GM18870 (cell line): Measurements from ENCODE around the gene NINJ2.
"Not testable (repeated sequence)": the region's sequence is repeated elsewhere in the genome, so short reads cannot be mapped to it uniquely, and the experiment has no call there.

Source experiments
- ATAC-seq: cut with Tn5 transposase; IDR thresholded peaks from one replicate; pipeline ENCODE4 v1.9.1; 2021; ENCODE audit warnings: moderate library complexity; ENCODE audit not compliant: unreplicated experiment

The NINJ2 gene, protein sequence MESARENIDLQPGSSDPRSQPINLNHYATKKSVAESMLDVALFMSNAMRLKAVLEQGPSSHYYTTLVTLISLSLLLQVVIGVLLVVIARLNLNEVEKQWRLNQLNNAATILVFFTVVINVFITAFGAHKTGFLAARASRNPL

DNA sequence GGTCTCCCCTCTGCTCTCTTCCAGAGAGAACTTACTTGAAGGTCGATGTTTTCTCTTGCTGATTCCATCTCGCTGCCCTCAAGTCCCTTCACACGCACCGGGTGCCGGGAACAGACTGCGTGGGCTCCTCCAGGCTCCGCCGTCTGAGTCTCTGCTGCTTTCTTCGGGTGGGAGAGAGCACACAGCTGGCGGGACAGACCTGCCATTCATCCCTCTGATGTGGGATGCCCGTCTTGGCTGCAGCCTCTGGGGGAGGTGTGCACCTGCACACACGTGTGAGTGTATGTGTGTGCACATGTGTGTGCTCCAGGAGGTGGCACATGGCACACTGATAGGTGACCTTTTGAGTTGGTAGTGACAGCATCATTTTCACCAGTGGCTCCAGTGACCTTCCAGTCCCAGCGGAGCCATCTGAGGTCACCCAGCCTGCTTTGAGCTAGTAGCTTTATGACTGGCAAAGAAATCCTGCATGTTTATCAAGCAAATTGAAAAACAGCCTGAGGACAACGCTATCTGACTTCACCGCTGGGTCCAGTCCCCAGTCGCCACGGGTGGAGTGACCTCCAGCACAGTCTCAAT is at the start of gene NINJ2:
Gene NINJ2, minus strand, starts transcription at position 153 of the 579 bp plus-strand sequence. Its CDS starts 85 bp downstream, at position 68.
- ATAC-seq = no peak

DNA sequence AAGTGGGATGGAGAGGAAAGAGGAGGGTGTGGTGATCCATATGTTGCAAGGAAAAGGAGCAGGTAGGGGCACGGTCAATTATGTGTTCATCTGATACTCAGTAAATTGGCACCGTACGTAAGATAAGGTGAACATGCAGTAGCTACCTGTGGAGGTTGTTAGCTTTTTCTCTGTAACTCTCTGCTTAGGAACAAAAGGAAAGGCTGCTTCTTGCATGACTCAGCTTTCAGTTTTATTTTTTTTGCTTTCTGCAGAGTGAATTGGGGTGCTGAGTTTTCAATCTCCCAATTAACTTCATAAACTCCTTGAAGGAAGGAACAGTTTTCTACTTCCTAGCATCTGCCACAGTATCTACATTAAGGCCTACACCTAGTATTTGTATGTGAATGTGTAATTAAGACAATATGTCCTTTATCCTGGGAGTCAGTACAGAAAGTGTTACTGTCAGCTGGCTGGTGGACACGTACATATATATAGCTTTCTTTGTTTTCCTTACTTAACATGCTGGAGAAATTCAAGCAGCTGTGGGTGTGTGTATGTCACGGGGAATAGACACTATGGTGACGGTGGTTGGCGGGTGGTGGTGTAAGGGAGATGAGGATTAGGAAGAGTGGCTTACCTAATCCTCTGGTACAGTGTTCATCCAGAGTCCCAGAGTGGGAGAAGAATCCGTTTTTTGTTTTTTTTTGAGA is 49.1 kb upstream of the NINJ2 start:
- ATAC-seq = no peak

DNA sequence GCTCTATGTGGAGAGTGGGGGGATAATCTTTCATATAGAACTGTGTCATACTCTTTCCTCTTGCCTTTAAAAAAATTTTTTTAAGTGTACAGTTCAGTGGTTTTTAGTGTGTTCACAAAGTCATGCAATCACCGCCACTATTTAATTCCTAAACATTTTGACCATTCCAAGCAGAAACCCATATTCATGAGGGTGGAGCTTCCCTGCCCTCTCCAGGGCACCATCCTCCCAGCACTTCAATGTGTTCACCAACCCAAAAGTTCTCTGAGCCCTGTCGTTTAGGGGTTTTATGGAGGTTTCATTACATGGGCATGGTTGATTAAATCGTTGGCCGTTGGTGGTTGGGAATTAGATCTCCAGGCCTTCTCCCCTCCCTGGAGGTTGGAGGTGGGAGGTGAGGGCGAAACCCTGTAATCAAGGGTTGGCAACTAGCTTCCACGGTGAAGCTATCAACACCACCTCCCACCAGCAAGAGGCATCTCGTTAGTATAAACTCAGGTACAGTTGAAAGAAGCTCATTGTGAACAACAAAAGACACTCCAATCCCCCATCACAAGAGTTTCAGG is 46.3 kb upstream of the NINJ2 start:
- ATAC-seq = no peak

DNA sequence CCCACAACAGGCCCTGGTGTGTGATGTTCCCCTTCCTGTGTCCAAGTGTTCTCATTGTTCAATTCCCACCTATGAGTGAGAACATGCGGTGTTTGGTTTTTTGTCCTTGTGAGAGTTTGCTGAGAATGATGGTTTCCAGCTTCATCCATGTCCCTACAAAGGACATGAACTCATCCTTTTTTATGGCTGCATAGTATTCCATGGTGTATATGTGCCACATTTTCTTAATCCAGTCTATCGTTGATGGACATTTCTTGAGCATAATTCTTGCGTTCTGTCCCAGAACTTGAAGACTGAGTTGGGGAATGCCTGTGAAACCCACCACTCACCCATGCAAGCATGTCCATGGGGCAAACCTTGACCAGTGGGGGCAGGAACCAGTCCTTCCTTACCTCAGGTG is 44.8 kb upstream of the NINJ2 start:
- not testable (repeated sequence) for ATAC-seq

DNA sequence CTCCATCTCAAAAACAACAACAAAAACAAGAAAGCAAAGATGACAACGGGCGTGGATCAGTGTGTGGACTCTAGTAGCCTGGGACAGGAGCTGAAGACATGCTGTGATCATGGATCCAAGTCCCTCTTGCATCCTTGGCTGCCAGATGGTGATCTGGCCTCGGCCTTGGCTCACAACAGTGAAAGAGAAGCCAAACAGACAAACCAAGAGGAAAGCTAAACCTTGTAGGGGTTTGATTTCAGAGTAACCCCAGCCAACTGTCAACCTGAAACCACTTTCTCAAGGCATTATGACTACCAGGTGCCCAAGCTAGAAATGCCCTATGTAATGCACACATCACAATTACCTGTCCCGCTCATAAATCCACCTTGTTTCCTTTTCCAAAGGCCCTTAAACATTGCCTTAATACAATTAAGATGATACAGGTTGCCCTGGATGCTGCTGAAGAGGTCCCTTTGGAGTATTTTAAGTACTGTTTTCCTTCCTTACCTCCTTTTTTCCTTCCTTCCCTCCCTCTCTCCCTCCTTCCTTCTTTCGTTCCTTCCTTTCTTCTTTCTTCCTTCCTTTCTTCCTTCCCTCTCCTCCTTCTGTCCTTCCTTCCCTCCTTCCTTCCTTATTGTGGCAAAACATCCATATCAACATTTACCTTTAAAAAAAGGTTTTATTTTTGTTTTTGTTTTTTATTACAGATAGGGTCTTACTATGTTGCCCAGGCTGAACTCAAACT is 41.4 kb upstream of the NINJ2 start:
- no peak for ATAC-seq

DNA sequence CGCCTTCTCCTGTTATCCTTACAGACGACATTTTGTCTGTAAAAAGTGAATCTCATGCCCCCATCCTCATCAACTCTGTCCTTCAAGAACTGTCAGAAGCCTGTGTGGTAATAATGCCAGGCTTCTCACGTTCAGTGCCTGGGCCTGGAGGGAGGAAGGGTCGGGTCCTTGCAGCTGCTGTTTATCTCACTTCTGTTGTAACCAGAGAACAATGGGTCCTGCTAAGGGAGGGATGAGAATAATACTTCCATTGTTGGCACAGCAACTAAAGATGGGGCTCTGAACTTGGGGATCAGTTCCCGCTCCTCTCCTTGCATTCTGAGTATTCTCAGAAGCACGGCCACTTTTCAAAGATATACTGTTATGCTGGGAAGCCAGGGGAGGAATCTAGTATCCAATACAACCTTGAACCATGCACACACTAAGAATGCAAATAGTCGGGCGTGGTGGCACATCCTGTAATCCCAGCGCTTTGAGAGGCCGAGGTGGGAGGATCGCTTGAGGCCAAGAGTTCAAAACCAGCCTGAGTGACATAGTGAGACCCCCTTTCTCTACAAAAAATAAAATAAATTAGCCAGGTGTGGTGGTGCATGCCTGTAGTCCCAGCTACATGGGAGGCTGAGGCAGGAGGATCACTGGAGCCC is 38.8 kb upstream of the NINJ2 start:
- no peak for ATAC-seq

DNA sequence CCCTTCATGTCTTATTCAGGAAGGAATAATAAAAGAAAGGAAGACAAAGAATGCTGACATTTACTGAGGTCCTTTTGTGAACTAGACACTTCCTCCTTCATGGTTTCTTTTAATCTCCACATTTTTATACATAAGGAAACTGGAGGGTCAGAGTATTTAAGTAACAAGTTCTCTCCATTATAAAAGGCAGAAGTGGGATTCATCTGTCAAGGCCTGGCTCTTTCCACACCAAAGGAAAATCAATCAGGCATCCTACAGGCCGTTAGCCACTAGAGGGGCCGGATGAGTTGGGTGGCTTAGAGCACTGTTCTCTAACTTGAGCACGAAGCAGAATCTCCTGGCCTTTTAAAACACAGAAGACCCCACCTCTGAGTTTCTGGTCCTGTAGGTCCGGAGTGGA is 36.8 kb upstream of the NINJ2 start:
- ATAC-seq = no peak

DNA sequence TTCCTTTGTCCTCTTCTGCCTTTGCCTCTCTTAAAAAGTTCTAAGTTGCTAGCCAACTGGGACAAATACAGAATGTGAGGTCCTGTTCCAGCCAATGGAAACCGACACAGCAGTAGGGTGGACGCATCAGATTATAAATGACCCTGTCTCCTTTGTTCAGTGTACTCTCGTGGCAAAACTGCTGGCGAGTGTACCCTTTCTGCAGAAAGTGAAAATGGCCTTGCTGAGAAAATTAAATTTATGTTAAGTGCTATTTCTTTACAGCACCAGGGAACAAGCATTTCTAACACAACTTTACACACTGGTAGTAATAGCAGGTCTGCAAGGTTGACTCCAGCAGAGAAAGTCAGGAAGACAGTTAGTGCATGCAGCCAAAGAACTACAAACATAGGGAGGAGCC is 35.0 kb upstream of the NINJ2 start:
- ATAC-seq = not testable (repeated sequence)

DNA sequence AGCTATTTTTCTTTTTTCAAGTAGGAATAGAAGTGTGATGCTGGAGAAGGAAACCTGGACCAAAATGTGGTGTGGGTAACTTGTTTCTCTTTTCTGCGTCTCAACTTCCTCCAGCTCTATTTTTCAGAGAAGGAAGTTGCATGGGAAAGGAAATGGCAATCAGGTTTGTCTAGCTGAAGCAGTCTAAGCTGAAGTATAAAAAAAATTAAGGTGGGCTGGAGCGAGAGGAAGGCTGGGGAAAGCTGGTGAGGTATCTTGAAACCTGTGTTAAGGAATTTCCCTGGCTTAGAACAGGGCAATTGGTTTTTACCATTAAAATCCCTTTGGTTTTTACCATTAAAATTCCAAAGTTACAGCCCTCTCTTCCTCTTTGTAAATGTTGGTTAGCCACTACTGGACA is 34.2 kb upstream of the NINJ2 start:
- ATAC-seq = no peak

DNA sequence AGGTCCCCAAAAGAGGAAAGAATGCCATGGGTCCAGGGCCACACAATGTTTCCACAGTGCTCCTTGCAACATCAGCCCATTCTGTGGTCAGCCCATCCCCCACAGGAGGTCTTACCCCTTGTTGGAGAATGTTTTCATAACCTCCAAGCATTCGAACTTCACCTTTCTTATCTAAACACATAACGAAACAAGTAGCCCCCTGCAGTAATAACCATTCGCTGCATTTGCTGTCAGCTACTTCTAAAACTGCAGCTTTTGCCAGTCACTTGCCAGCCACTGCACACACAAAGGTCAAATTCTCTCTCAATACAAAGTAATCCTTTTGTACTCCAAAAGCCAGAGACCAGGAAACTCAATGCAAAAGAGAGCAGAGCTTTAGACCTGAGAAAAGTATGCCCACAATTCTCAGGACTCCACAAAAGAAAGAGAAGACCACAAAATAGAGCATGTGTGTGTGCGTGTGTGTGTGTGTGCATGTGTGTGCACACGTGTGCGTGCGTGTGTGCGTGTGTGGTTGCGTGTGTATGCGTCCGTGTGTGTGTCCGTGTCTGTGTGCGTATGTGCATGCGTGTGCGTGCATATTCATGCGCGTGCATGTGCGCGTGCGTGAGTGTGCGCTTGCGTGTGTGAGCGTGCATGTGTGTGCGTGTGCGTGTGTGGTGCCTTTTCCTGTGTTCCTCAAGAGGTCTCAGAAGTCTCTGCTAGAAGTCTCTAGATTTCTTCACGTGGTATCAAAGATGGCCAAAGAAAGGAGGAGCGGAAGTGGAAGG is 31.7 kb upstream of the NINJ2 start:
- no peak for ATAC-seq

DNA sequence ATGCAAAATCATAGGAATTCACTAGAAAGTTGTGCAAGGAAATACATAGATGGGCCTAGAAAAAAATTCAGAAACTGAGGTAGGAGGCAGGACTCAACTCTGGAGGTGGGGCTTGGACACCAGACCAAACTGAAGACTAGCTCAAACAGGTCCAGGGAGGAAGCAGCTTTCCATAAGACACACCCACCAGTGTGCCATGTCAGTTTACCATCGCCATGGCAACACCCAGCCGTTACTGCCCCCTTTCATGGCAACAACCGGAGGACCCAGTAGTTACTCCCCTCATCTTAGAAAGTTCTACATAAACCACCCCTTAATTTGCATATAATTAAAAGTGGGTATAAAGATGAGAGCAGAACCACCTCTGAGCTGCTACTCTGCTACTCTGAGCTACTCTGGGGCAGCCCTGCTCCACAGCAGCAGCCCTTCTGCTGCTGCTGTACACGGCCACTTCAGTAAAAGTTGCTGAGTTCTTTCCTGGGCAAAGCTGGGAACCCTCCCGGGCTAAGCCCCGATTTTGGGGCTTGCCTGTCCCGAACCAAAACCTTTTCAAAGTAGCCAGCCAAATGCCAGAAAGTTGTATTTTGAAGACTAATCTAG is 30.8 kb upstream of the NINJ2 start:
- no peak for ATAC-seq

DNA sequence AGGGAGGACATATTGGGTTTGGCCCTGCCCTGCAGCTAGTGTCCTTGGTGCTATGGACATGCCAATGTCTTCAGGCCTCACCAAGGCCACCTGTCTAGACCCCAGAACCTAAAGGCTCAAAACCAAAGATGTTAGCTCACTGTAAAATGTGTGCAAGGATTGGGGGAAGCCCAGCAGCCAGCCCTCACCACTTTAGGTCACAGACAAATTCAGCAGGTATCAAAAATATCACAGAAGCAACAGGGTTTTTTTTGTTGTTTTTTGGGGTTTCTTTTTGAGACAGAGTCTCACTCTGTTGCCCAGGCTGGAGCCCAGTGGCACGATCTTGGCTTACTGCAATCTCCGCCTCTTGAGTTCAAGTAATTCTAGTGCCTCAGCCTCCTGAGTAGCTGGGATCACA is 29.0 kb upstream of the NINJ2 start:
- ATAC-seq = no peak

DNA sequence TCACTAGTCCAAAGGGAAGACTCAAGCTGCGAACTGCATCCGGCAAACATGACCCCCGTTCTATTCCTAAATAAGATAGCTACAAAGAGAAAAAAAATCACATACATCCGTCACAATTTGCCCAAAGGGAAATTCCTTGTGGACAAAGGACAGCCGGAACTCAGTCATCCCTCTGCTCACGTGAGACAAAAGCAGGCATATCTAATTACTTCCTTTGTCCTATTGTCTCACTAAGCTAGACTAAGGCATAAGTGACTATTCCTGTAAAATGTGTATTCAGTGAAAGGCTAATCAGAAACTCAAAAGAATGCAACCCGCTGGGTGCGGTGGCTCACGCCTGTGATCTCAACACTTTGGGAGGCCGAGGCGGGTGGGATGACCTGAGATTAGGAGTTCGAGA is 27.2 kb upstream of the NINJ2 start:
- no peak for ATAC-seq

DNA sequence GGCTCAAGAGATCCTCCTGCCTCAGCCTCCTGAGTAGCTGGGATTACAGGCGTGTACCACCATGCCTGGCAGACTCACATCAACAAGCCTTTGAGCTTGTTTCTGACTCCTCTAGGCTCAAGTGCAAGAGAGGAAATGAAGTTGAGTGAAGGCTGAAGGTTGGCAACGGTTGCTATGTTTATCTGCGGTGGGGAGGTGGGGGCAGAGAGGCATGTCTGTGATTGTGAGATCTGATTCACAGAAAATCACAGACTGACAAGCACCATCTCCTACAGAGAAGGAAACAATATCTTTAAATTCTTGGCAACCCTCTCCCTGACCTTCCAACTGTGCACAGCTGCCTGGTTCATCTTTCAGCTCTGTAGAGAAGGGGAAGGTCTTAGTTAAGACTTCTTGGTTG is 22.1 kb upstream of the NINJ2 start:
- peak; percentile 62 for ATAC-seq

DNA sequence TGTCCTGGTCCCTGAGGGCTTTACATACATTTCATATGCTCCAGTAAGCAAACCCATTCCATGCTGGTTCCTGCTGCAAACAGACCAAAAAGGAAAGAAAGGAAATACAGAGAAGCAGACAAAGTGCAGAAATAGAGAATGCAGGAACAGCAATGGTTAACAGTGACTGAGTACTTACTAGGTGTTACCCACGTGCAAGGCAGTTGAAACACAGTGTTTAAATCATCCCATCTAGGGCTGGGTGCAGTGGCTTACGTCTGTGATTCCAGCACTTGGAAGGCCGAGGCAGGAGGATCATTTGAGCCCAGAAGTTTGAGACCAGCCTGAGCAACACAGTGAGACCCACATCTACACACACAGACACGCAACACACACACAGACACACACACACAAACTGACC is 21.2 kb upstream of the NINJ2 start:
- no peak for ATAC-seq

DNA sequence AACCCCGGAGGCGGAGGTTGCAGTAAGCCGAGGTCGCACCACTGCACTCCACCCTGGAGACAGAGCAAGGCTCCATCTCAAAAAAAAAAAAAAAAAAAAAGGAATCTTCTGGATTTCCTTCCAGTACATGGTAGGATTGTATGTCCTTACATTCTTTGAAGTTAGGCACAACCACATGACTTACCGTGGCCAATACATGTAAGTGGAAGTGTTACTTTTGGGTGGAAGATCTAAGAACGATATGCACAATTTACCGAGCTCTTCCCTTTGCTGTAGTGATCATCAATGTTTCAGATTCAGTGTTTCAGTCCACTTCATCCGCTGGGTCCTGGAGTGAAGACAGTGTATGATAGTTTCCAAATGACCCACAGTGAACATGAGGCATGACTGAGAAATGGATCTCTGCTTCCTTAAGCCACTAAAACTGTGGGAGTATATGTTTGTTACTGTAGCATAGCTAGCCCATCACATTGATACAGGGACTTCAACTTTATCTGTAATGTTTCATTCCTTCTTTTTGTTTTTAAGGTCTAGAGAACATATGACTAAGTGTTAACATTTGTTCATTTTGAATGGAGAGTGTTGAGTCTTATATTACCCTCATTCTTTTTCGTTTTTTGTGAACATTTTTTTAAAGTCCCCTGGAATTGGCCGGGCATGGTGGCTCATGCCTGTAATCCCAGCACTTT is 18.5 kb upstream of the NINJ2 start:
- ATAC-seq = no peak

DNA sequence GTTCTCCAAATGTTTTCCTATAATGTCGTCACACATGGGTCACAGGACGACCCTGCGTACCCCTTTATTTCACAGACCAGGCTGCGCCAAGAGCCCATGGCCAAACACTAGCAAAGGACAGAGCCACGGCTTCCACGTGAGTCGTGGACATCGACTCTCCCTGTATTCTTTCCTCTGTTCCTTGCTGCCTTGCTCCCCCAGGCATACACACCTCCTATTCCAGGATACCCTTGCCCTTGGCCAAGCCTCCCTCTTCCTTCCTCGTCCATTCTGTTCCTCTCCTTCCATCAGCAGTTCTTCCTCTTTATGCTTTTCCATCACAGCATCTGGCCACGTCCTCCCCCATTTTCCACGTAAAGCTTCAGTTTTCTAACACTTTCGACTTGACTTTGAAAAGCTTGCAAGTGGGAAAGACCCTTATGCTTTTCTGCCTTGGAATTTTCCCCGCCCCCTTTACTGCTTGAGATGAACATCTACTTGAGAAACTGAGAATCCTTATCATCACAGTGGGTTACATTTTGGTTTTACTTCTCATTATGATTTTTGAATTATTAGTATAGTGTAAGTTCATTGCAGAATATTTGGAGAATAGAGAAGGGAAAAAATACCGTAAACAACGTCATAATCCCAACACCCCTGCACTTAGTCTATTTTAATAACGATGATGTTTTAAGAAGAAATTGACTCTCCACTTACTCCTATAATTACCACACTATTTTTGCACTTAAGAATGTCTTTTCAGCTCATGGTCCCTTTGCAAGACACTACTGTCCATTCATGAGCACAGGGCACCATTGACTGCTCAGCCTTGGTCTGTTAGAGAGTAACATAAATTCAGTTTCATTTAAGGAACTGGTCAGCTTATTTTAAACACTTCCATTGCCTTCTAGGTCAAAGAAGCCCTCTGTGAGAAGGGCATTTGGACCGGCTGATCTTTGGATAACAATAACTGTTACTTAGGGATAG is 15.8 kb upstream of the NINJ2 start:
- no peak for ATAC-seq

DNA sequence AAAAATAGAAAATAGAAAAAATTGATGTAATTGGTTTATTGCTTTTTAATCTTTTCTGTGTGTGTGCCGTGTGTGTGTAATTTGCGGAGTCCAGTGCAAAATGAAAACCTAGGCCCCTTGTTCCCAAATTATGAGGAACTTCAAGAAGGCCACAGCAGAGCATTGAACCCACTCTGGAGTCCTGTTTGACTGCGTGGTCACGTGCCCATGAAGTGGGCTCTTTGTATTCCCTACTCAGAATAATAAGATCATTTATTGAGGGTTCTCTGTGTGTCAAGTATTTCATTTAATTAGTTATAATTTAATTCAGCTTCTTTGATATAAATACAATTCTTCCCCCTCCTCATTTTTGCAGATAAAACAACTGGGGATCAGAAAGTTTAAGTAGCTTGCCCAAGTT is 12.3 kb upstream of the NINJ2 start:
- ATAC-seq = no peak
